Ovary (tissue), 9 donors: ENCODE data around the gene RTF1. TPM values are rescaled to one million over a fixed set of nuclear protein-coding genes. Genes with fewer than 3 reads are reported as not detected.
A peak's percentile ranks its signal among the peaks of the same experiment; 100 is the strongest.

ENCODE experiments used
- DNase-seq, 5 donors: peaks; one replicate each; pipeline ENCODE4 v3.0.0-alpha.2; 2019 to 2020
- H3K27ac ChIP-seq, 2 donors: fragments of 200-600 bp; one replicate each; pipeline versions ENCODE4 v1.5.1 to v1.8.0; 2019 to 2022
- H3K27me3 ChIP-seq: fragments of 200-600 bp; one replicate; pipeline ENCODE4 v1.8.0; 2022
- H3K36me3 ChIP-seq: fragments of 200-600 bp; sonication (generic); one replicate; pipeline ENCODE4 v1.5.1; 2019
- H3K4me1 ChIP-seq: one replicate; pipeline ENCODE4 v1.8.1; 2013; ENCODE audit warnings: mild to moderate bottlenecking, moderate library complexity; ENCODE audit not compliant: insufficient read depth
- H3K4me3 ChIP-seq: fragments of 200-600 bp; sonication (generic); one replicate; pipeline ENCODE4 v1.5.1; 2017
- H3K9me3 ChIP-seq, 2 donors: fragments of 200-600 bp in 1 of 2; sonication (generic) in 1 of 2; one replicate each; pipeline versions ENCODE4 v1.5.1 to v1.8.1; 2013 to 2019; ENCODE audit warnings: mild to moderate bottlenecking in 1 of 2, moderate library complexity in 1 of 2
- EP300 ChIP-seq: sonication (generic); formaldehyde crosslinking; IDR thresholded peaks from one replicate; pipeline ENCODE4 v1.6.1; 2017; ENCODE audit warnings: antibody characterized with exemption
- POLR2A ChIP-seq: fragments of 450-650 bp; IDR thresholded peaks from one replicate; pipeline ENCODE4 v1.6.1; 2017; ENCODE audit warnings: antibody characterized with exemption, mild to moderate bottlenecking, moderate library complexity
- WGBS, 3 donors: extraction: QIAGEN DNeasy Blood & Tissue Kit in 1 of 3; methylation state at CpG; one replicate each; pipeline versions ENCODE4 v1.1.5 to v1.1.7; 2013 to 2017; 5-methylcytosine and 5-hydroxymethylcytosine counted together
- intact Hi-C, 4 donors: fragments of 100-400 bp; cut with DNase I; formaldehyde crosslinking; loops; one replicate each; pipeline versions ENCODE4 v1.11.0 to v1.15.1; 2022 to 2023
- polyA plus RNA-seq, 2 donors: library from polyadenylated mRNA; stranded (reverse); fragments of 200-250 nt in 1 of 2; fragments of 350-450 nt in 1 of 2; fragmentation: Illumina TruSeq in 1 of 2; extraction: RNeasy Lipid Tissue Mini Kit (QIAGEN cat#74804) in 1 of 2; gene quantifications; one replicate each; pipeline ENCODE4 v1.2.3, GENCODE V29; 2013 to 2014
- total RNA-seq, 7 donors: library from RNA; depleted of rRNA in 2 of 7; stranded (reverse); fragments of >200 nt in 2 of 7; fragmentation: NEBNext Ultra II Directional in 3 of 7; extraction: Animal tissue kit (Norgen Biotek cat#: 25700) in 3 of 7; gene quantifications; one replicate each; pipeline versions ENCODE4 v1.1.0 to v1.2.4, GENCODE V29; 2016 to 2023
- TF ChIP-seq, protein P1 (sequence below), 3 donors: fragments of 450-650 bp in 2 of 3; fragments of 200-600 bp in 1 of 3; IDR thresholded peaks; one replicate each; pipeline versions ENCODE4 v1.5.1 to v1.8.0; 2016 to 2022; ENCODE audit warnings: antibody characterized with exemption in 3 of 3, mild to moderate bottlenecking in 1 of 3
- donor health status: DM: no; HTN: no; CAD: no; lungs with moderate emphysema.
- donor health status: DM: no; HTN: no; CAD: no.
- donor health status: Bipolar disorder and iron deficiency.
- donor health status: DM: yes; HTN: yes; CAD: no.
- donor health status: DM: no; HTN: no; CAD: no.
- donor health status: DM: yes; HTN: yes; CAD: no.

Gene RTF1
- total and polyA plus RNA-seq, 9 donors = 22.2 to 57.1 (median 35.6) TPM

DNA sequence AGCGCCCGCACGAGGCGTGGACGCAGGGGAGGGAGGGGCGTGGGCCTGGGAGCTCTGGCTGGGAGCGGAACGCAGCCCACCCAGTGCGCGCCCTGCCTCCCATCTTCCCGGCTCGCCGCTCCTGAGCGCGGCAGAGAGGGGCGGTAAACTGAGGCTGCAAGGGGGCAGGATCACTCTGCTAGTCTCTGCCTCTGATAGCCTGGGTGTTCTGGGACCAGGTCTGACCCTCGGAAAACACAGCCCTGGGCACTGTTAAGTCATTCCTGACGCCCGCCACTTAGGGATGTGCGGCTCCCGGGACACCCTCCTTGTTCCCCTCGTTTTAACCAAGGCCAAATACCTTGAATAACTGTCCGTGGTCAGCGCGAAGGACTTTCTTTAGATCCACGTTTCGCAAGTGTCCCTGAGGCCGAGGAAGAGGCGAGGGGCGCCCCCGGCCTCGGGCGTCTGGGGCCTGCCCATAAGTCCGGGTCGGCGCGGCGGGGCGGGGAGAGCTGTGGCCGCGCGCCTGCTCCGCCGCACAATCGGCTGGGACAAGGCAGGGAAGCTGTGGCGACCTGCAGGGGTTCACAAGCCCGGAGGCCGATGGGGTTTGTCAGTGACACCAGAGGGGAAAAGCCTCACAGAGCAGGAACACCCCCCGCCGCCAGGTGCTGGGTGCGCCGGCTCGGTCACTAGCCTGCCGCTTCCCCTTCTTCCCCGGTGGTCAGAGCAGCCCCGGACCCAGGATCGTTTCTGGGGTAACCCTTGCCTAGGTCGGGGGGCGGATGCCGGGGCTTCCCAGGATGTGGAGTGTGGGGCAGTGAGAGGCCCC is 78.2 kb downstream of the RTF1 start:
- no peak for DNase-seq
- no peaks in the 10 kb centered on the region for H3K9me3 ChIP-seq
- H3K27me3 ChIP-seq = no peaks in the 10 kb centered on the region
- H3K27ac ChIP-seq = no peak overlapping the region
- TF ChIP-seq POLR2A (no peak), EP300 (no peak)
- TF ChIP-seq, protein P1, sequence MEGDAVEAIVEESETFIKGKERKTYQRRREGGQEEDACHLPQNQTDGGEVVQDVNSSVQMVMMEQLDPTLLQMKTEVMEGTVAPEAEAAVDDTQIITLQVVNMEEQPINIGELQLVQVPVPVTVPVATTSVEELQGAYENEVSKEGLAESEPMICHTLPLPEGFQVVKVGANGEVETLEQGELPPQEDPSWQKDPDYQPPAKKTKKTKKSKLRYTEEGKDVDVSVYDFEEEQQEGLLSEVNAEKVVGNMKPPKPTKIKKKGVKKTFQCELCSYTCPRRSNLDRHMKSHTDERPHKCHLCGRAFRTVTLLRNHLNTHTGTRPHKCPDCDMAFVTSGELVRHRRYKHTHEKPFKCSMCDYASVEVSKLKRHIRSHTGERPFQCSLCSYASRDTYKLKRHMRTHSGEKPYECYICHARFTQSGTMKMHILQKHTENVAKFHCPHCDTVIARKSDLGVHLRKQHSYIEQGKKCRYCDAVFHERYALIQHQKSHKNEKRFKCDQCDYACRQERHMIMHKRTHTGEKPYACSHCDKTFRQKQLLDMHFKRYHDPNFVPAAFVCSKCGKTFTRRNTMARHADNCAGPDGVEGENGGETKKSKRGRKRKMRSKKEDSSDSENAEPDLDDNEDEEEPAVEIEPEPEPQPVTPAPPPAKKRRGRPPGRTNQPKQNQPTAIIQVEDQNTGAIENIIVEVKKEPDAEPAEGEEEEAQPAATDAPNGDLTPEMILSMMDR (IDR thresholded peaks at IDR 0.05) = no peak
- H3K4me3 ChIP-seq = peak overlapping the region; percentile 51
- no peaks in the 10 kb centered on the region for H3K36me3 ChIP-seq
- H3K4me1 ChIP-seq = peaks cover 11% of the 10 kb centered on the region
- 3 to 6% (median 3%) methylated on average over 44 to 60 of the region's 60 CpGs for WGBS, 3 donors
- intact Hi-C loops = no loop called here

DNA sequence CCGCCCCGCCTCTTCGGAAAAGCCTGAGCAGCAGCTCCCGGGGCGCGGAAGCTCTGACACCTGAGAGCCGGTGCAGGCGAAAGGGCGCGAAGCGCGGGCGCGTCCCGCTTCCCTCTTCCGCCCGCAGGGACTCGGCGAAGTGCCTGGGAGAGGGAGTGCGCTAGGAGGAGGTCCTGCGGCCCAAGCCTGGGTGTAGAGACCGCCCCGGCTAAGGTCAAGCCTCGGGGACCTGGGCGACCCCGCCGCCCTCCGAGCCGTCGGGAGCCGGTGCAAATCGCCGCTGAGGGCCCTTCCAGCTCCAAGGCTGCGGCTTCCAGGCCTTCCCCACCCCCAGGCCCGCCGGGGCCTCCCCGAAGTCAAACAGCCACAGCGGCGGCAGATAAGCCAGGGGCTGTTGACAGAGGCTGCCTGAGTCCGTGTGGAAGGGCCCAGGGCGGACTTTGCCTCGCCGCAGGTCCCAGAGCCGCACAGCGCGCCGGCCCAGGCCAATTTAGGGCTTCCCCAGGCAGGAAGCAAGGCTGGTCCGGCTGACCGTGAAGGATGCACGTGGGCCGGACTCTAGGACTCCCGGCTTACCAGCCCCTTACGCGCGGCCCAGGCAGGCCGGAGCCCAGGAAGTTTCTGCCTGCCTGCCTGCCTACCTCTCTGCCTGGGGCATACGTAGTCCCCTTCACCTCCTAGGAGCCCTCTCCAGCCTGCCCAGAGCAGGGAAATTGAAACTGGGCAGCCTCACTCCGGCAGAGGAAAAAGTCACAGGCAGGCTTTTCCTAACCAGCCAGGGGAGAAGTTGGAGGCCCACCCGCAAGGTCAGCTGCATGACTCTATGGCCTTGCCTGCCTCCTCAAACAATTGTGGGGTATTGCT is 79.1 kb downstream of the RTF1 start:
- Histone ChIP-seq H3K9me3 (no peaks in the 10 kb centered on the region), H3K27me3 (no peaks in the 10 kb centered on the region), H3K36me3 (no peaks in the 10 kb centered on the region), H3K4me1 (peaks cover 11% of the 10 kb centered on the region), H3K27ac (no peak overlapping the region), H3K4me3 (peak overlapping the region; percentile 7)
- intact Hi-C loops = no loop called here
- TF ChIP-seq EP300 (no peak), POLR2A (no peak)
- TF ChIP-seq, protein P1 (IDR thresholded peaks at IDR 0.05) = no peak
- no peak for DNase-seq
- 38 to 47% (median 46%) methylated on average over 44 to 59 of the region's 59 CpGs for WGBS, 3 donors

DNA sequence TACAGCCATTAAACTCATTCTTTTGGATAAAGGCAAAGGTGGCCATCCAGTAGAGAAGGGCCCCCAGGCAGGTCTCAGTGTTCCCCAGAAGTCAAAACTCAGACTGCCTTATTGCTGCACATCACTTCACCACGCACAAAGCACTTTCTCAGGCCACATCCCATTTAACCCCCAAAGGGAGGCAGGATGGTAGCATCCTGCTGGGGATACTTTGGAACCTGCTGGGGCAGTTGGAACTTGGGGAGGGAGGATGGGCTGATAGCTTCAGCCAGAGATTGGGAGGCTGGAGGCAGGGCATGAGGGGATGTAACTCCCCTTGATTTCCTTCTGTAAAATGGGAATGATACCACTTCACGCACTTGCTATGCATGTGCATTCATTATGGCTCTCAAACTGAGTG is 81.8 kb downstream of the RTF1 start:
- Histone ChIP-seq H3K9me3 (no peaks in the 10 kb centered on the region), H3K4me1 (peaks cover 14% of the 10 kb centered on the region), H3K4me3 (no peak overlapping the region), H3K27ac (no peak overlapping the region), H3K36me3 (no peaks in the 10 kb centered on the region), H3K27me3 (peaks cover 4% of the 10 kb centered on the region)
- WGBS, 3 donors = 86 to 88% (median 87%) methylated on average over 2 of the region's 2 CpGs
- TF ChIP-seq, protein P1 (IDR thresholded peaks at IDR 0.05) = no peak
- TF ChIP-seq EP300 (no peak), POLR2A (no peak)
- no peak for DNase-seq
- intact Hi-C loops = no loop called here

DNA sequence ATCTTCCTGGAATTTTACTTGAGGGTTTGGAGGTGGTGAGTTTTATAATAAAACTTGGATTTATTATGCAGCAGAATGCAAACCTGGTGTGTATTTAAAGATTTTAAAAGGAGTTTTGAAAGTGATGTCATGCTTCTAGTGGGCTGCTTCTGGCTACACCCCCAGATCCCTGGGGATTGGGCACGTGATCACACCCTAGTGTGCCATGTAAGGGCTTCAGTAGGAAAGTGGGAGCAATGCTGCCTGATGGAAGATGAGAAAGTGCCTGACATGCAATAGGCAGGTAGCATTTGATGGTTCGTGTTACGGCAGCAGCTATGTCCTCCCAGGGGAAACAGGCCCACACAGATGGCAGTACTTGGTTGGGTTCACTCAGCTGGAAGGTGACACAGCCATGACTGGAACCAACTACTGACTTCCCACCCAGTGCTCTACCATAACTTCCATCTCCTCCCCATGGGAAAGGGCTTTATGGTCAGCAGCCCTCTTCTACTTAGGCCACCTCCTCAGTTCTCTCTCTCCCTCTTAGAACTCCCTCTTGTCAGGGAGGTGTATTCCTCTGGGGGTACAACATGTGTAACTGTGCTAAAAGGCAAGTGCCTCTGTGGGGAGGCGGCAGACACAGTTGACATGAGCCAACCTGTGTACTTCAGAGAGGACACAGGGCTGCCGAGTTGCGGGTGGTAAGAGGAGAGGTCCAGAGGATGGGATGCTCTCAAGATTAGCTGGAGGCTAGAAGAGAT is 82.4 kb downstream of the RTF1 start:
- TF ChIP-seq POLR2A = no peak
- TF ChIP-seq, protein P1 (IDR thresholded peaks at IDR 0.05) = no peak
- H3K27ac ChIP-seq = no peak overlapping the region
- peaks cover 4% of the 10 kb centered on the region for H3K27me3 ChIP-seq
- peaks cover 12% of the 10 kb centered on the region for H3K4me1 ChIP-seq
- 90 to 97% (median 91%) methylated on average over 6 of the region's 6 CpGs for WGBS, 3 donors
- no peak overlapping the region for H3K4me3 ChIP-seq
- intact Hi-C loops = no loop called here
- DNase-seq = no peak
- no peaks in the 10 kb centered on the region for H3K36me3 ChIP-seq
- H3K9me3 ChIP-seq = no peaks in the 10 kb centered on the region
